ENCODE results near the gene S100A16.

- TF ChIP-seq CTCF (IDR thresholded peaks at IDR 0.05) (no peak), POLR2A (IDR thresholded peaks at IDR 0.05) (no peak)
Observed at GRCh38 chr1:153631047-153632022, 18.4 kb upstream of the S100A16 start.

Data from Peyer's patch (tissue), 4 donors.